ENCODE data around the gene AHCYL2.

DNA sequence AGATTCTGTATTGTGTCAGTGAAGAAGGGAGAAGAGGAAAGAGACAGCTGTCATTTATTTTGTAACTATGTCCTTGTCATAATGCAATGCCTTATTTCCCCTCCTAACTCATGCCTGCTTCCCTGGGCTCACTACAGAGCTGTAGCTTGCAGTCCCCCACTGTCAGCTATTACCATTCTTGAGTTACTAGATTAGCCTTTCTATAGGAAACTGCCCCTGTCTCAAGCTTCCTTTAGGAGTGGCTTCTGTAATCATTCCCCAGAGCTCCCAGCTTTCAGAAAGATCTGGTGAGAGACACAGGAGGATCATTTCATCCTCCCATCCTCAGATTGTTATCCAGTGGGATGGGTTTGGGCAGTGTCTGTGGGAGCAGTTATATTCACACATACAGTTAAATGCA, 245.1 kb downstream of the AHCYL2 start:
- TF ChIP-seq, protein P1, sequence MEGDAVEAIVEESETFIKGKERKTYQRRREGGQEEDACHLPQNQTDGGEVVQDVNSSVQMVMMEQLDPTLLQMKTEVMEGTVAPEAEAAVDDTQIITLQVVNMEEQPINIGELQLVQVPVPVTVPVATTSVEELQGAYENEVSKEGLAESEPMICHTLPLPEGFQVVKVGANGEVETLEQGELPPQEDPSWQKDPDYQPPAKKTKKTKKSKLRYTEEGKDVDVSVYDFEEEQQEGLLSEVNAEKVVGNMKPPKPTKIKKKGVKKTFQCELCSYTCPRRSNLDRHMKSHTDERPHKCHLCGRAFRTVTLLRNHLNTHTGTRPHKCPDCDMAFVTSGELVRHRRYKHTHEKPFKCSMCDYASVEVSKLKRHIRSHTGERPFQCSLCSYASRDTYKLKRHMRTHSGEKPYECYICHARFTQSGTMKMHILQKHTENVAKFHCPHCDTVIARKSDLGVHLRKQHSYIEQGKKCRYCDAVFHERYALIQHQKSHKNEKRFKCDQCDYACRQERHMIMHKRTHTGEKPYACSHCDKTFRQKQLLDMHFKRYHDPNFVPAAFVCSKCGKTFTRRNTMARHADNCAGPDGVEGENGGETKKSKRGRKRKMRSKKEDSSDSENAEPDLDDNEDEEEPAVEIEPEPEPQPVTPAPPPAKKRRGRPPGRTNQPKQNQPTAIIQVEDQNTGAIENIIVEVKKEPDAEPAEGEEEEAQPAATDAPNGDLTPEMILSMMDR (IDR thresholded peaks at IDR 0.05; ENCODE audit: low read depth, low read length): no peak
- TF ChIP-seq, protein P2, sequence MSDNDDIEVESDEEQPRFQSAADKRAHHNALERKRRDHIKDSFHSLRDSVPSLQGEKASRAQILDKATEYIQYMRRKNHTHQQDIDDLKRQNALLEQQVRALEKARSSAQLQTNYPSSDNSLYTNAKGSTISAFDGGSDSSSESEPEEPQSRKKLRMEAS (IDR thresholded peaks at IDR 0.05; ENCODE audit: low read depth, low read length): no peak
- no peak for TF ChIP-seq POLR2A (IDR thresholded peaks at IDR 0.05; ENCODE audit: extremely low read depth, insufficient read length)

Data from NB4 (cell line).